Activated T-helper 1 cell treated with anti-CD3 and anti-CD28 coated beads, Interleukin-12 subunit alpha, Interleukin-12 subunit beta, Interleukin-2, Interleukin-4 antibody, amounts not matched to agents 30 ng/mL and 10 ng/mL and 1 ng/mL, durations not matched to agents 14 hours and 24 hours and 36 hours (primary cell): ENCODE measurements around the gene NPM1. TPM values are rescaled to one million over a fixed set of nuclear protein-coding genes. Genes with fewer than 3 reads are reported as not detected.
"Not testable (repeated sequence)": the region's sequence is repeated elsewhere in the genome, so short reads cannot be mapped to it uniquely, and the experiment has no call there.

Experiments
- DNase-seq: peaks from one replicate; pipeline ENCODE4 v3.0.0; 2021; ENCODE audit warnings: low spot score
- H3K27ac Mint-ChIP-seq: one replicate; pipeline ENCODE4 v1.8.0; 2021; ENCODE audit warnings: mild to moderate bottlenecking, mixed read lengths
- H3K27me3 Mint-ChIP-seq: one replicate; pipeline ENCODE4 v1.8.0; 2022; ENCODE audit warnings: mild to moderate bottlenecking, moderate library complexity, mixed read lengths; ENCODE audit not compliant: insufficient read depth
- H3K36me3 Mint-ChIP-seq: one replicate; pipeline ENCODE4 v1.8.0; 2021; ENCODE audit warnings: low read depth, mixed read lengths
- H3K4me1 Mint-ChIP-seq: one replicate; pipeline ENCODE4 v1.8.0; 2021; ENCODE audit warnings: low read depth, mixed read lengths
- H3K4me3 Mint-ChIP-seq: one replicate; pipeline ENCODE4 v1.8.0; 2021; ENCODE audit warnings: mild to moderate bottlenecking, moderate library complexity, mixed read lengths
- H3K9me3 Mint-ChIP-seq: one replicate; pipeline ENCODE4 v1.8.0; 2021; ENCODE audit warnings: mixed read lengths
- intact Hi-C: fragments of 100-400 bp; cut with micrococcal nuclease; formaldehyde crosslinking; loops from one replicate; pipeline ENCODE4 v1.15.1; 2024
- total RNA-seq: library from RNA; stranded (reverse); gene quantifications from 2 replicates; pipeline ENCODE4 v1.2.3, GENCODE V29; 2022

NPM1 gene
- total RNA-seq, 1 donor from 2014 or later = 2,809 TPM

DNA sequence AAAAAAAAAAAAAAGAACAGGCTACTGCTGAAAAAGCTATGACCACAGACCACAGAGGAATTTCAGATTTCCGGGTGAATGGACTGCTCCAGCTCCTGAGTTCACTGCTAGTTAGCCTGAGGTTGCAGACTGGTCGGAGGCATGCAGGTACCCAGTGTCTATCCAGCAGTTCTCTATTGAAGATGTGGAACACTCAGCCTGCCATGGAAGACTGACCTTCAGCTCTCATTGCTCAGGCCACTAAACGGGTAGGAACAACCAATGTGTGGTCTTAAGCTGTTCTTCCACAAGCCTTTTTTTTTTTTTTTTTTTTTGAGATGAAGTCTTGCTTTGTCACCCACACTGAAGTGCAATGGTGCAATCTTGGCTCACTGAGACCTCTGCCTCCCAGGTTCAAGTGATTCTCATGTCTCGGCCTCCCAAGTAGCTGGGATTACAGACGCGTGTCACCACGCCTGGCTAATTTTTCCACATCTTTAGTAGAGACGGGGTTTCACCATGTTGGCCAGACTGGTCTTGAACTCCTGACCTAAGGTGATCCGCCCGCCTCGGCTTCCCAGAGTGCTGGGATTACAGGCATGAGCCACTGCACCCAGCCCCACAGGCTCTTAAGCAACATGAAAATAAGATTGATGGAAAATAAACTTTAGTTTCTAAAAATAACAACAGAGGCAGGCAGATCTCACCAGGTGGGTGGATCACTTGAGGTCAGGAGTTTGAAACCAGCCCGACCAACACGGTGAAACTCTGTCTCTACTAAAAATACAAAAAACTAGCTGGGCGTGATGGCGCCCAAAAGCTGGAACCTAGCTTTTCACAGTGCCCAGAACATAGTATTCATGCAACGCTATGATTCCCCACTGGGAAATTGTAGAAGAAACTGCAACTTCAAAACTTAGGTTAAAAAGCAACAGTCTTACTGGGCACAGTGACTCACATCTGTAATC is 20.0 kb upstream of the NPM1 start:
- Mint-ChIP-seq H3K4me1 (peaks cover 4% of the 10 kb centered on the region), H3K4me3 (no peak overlapping the region), H3K27ac (no peak overlapping the region), H3K9me3 (no peaks in the 10 kb centered on the region), H3K27me3 (peaks cover 7% of the 10 kb centered on the region), H3K36me3 (no peaks in the 10 kb centered on the region)
- intact Hi-C loops = no loop called here
- DNase-seq = no peak

DNA sequence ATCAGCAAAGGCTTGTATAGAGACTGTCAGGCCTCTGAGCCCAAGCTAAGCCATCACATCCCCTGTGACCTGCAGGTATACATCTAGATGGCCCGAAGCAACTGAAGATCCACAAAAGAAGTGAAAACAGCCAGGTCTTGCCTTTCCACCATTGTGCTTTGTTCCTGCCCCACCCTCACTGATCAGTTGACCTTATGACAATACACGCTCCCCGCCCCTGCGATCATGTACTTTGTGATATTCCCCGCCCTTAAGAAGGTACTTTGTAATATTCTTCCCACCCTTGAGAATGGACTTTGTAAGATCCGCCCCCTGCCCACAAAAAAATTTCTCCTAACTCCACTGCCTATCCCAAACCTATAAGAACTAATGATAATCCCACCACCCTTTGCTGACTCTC is 18.6 kb upstream of the NPM1 start:
- no peak overlapping the region for H3K27ac Mint-ChIP-seq
- intact Hi-C loops = no loop called here
- no peaks in the 10 kb centered on the region for H3K36me3 Mint-ChIP-seq
- no peak for DNase-seq
- peaks cover 4% of the 10 kb centered on the region for H3K4me1 Mint-ChIP-seq
- no peaks in the 10 kb centered on the region for H3K9me3 Mint-ChIP-seq
- peaks cover 4% of the 10 kb centered on the region for H3K27me3 Mint-ChIP-seq
- H3K4me3 Mint-ChIP-seq = no peak overlapping the region

DNA sequence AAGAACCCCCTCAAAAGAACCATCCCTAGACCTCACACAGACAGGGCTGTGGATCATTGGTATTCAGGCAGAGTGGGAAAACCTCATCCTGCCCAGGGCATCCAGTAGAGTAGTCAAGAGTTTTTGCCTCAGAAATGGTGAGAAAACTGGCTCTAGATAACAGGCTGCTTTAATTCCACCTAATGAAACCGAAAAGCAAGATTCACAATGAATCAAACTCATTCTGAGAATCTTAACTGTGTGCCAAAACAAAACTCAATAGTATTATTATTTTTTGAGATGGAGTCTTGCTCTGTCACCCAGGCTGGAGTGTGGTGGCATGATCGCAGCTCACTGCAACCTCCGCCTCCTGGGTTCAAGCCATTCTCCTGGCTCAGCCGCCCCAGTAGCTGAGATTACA is 17.8 kb upstream of the NPM1 start:
- DNase-seq = no peak
- intact Hi-C loops = no loop called here

DNA sequence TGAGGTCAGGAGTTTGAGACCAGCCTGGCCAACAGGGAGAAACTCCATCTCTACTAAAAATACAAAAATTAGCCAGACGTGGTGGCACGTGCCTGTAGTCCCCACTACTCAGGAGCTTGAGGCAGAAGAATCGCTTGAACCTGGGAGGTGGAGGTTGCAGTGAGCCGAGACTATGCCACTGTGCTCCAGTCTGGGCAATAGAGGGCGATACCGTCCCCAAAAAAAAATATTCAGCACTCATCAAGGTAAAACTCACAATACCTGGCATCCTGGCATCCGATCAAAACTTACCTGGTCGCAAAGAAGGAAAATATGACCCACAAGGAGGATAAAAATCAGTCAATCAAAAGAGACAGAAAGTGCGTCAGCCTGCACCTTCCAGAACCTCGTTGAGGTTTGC is 16.8 kb upstream of the NPM1 start:
- H3K4me1 Mint-ChIP-seq, H3K4me3 Mint-ChIP-seq, intact Hi-C loops, DNase-seq, H3K9me3 Mint-ChIP-seq, H3K27ac Mint-ChIP-seq, H3K36me3 Mint-ChIP-seq: not testable (repeated sequence)
- H3K27me3 Mint-ChIP-seq = peaks cover 15% of the 10 kb centered on the region

More for the DNA sequence above, 17.8 kb upstream of the NPM1 start:
- peaks cover 6% of the 10 kb centered on the region for H3K27me3 Mint-ChIP-seq
- H3K4me1 Mint-ChIP-seq = peaks cover 4% of the 10 kb centered on the region
- H3K36me3 Mint-ChIP-seq = no peaks in the 10 kb centered on the region
- no peak overlapping the region for H3K4me3 Mint-ChIP-seq
- H3K9me3 Mint-ChIP-seq = no peaks in the 10 kb centered on the region
- no peak overlapping the region for H3K27ac Mint-ChIP-seq

DNA sequence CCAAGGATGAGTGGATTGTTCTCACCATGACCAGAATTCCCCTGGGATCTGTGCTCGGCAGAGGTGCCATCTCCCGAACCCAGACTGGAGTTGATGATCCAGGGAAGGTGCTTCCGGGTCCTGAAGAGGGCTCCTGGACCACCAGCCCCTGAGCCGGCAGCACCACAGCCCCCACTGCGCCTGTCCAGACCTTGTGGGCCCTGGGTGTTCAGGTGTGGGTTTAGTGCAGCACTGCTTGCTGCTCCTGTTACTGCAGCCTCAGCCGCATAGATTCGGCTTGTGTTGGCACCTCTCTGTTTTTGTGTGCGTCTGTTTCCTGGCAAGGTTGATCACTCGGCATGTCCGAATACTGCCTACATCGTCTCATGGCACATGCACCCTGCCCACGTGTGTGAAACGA is 16.3 kb upstream of the NPM1 start:
- Mint-ChIP-seq H3K4me3 (no peak overlapping the region), H3K36me3 (no peaks in the 10 kb centered on the region), H3K27me3 (peaks cover 15% of the 10 kb centered on the region), H3K9me3 (no peaks in the 10 kb centered on the region), H3K27ac (no peak overlapping the region), H3K4me1 (peaks cover 4% of the 10 kb centered on the region)
- intact Hi-C loops = no loop called here
- no peak for DNase-seq

DNA sequence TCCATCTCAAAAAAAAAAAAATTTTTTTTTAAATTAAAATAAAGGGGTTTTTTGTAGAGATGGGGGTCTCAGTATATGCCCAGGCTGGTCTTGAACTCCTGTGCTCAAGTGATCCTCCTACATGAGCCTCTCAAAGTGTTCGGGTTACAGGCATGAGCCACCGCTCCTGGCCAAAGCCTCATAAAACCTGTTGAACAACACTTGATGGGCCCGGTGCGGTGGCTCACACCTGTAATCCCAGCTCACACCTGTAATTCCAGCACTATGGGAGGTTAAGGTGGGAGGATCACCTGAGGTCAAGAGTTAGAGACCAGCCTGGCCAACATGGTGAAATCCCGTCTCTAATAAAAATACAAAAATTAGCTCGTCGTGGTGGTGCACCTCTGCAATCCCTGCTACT is 7.7 kb upstream of the NPM1 start:
- Mint-ChIP-seq H3K27me3 (peaks cover 11% of the 10 kb centered on the region), H3K4me1 (no peaks in the 10 kb centered on the region), H3K27ac (no peak overlapping the region), H3K9me3 (no peaks in the 10 kb centered on the region), H3K4me3 (no peak overlapping the region), H3K36me3 (no peaks in the 10 kb centered on the region)
- no peak for DNase-seq
- intact Hi-C loops = no loop called here

DNA sequence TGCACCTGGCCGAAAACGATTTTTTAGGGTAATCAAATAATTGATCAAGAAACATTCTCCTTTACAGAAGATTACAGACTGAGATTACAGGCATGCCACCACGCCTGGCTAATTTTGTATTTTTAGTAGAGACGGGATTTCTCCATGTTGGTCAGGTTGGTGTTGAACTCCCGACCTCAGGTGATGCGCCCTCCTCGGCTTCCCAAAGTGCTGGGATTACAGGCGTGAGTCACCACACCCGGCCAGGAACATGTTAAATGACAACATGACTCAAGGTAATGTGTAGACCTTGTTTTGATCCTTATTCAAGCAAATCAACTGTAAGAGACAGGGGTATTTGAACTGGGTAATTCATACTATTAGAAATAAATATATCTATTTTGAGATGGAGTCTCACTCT is 3.2 kb upstream of the NPM1 start:
- H3K27ac Mint-ChIP-seq, intact Hi-C loops, H3K27me3 Mint-ChIP-seq, H3K4me3 Mint-ChIP-seq, H3K9me3 Mint-ChIP-seq, DNase-seq: not testable (repeated sequence)
- Mint-ChIP-seq H3K4me1 (peaks cover 18% of the 10 kb centered on the region), H3K36me3 (peaks cover 14% of the 10 kb centered on the region)

DNA sequence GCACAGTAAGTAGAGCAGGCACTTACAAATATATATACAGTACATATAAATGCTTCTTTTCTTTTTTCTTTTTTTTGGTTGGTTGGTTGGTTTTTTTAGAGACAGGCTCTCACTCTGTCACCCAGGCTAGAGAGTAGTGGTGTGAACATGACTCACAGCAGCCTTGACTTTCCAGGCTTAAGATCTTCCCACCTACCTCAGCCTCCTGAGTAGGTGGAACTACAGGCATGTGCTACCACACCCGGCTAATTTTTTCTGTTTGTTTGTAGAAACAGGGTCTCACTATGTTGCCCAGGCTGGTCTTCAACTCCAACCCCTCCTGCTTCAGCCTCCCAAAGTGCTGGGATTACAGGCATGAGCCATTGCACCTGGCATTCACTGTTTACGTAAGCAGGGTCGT is 2.6 kb upstream of the NPM1 start:
- intact Hi-C loops = loop anchor here (5.0 kb wide), 7 partner anchors 802 to 1942 kb away; partner anchors contain the start of genes ATP6V0E1, CREBRF, SPDL1 and STC2
- Mint-ChIP-seq H3K4me1 (peaks cover 24% of the 10 kb centered on the region), H3K36me3 (peaks cover 20% of the 10 kb centered on the region)
- H3K27me3 Mint-ChIP-seq, DNase-seq, H3K9me3 Mint-ChIP-seq, H3K27ac Mint-ChIP-seq, H3K4me3 Mint-ChIP-seq: not testable (repeated sequence)

DNA sequence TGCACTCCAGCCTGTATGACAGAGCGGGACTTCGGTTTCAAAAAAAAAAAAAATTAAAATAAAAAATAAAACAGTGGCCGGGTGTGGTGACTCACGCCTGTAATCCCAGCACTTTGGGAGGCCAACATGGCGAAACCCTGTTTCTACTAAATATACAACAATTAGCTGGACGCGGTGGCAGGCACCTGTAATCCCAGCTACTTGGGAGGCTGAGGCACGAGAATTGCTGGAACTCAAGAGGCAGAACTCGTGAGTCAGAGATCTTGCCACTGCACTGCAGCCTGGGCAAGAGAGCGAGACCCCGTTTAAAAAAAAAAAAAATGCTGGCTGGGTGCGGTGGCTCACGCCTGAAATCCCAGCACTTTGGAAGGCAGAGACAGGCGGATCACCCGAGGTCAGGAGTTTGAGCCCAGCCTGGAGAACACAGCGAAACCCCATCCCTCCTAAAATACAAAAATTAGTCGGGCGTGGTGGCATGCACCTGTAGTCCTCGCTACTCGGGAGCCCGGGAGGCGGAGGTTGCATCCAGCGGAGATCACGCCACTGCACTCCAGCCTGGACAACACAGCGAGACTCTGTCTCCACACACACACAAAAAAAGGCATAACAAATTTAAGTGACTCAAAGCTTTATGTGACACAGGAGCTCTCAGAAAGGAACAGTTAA is 1.5 kb upstream of the NPM1 start:
- H3K36me3 Mint-ChIP-seq = peaks cover 31% of the 10 kb centered on the region
- H3K9me3 Mint-ChIP-seq = no peaks in the 10 kb centered on the region
- peaks cover 35% of the 10 kb centered on the region for H3K4me1 Mint-ChIP-seq
- intact Hi-C loops = loop anchor here (2.0 to 5.0 kb wide), 8 partner anchors 801 to 1941 kb away; partner anchors contain the start of genes ATP6V0E1, BNIP1, CREBRF and SPDL1
- no peak for DNase-seq
- H3K27me3 Mint-ChIP-seq = peaks cover 8% of the 10 kb centered on the region
- peak overlapping the region; percentile 29 for H3K27ac Mint-ChIP-seq
- H3K4me3 Mint-ChIP-seq = peak overlapping the region; percentile 97

DNA sequence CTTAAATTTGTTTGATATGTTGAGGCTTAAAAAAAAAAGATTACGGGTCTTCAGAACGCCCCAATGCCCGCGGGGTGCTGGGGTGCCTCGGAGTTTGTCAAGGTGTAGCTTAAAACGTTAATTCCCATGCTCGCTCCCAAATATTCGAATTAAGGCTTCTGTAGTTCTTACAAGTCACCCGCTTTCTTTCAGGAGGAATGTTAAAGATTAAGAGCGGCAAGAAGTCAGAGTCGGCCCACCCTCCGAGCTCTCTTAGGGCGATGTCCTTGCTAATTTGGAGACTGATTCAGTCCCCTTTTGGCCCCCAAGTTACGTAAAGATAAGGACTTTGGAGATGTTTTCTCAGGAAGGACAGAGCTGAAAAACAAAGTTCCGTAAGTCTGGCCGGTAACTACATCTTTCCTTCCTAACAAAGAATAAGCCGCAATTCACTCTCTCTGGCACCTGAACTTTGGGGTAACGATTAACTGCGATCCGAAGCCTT is 746 bp upstream of the NPM1 start:
- peaks cover 8% of the 10 kb centered on the region for H3K27me3 Mint-ChIP-seq
- peaks cover 39% of the 10 kb centered on the region for H3K4me1 Mint-ChIP-seq
- peaks cover 36% of the 10 kb centered on the region for H3K36me3 Mint-ChIP-seq
- no peaks in the 10 kb centered on the region for H3K9me3 Mint-ChIP-seq
- DNase-seq = no peak
- peak overlapping the region; percentile 98 for H3K27ac Mint-ChIP-seq
- intact Hi-C loops = loop anchor here (1.0 to 5.0 kb wide), 11 partner anchors 520 to 1940 kb away; partner anchors contain the start of genes ATP6V0E1, BNIP1, CREBRF and FBXW11
- H3K4me3 Mint-ChIP-seq = peak overlapping the region; percentile 97

DNA sequence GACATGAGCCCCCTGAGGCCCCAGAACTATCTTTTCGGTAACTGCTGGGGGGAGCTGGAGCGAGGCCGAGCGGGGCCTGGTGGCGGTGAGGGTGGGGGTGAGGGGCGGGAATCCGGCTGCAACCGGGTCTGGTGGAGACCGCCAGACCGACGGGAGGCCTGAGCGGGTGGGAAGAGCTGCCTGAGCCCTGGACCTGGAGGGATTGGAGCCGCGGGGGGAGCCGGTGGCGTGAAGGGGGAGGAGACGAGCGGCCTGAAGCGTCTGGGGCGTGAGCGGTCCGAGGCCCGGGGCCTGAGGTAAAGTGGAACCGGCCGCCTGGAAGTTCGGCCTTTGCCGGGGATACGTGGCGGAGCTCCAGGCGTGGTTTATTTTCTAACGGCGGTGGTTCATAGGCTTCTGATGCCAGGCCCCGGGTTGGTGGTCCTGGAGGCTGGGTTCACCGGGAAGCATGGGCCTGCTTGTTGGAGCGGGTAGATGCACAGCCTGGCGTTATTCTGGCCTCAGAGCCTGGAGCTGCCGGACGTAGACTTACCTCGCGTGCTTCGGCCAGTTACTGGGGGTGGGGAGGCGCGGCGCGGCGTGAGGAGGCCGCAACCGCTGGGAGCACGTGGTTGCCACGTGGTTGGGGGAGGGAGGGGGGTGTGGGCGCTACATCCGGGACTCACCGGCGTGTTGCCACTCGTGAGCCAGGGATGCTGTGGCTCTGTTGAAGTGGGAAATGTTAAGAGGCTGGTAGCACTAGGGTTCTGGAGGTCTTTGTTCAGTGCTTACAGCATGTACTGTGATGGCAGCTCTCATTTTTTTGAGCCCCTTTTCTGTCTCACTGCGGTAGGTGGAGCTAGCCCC is 544 bp downstream of the NPM1 start:
- Mint-ChIP-seq H3K9me3 (no peaks in the 10 kb centered on the region), H3K4me3 (peak overlapping the region; percentile 97), H3K36me3 (peaks cover 49% of the 10 kb centered on the region), H3K27me3 (peaks cover 6% of the 10 kb centered on the region), H3K4me1 (peaks cover 51% of the 10 kb centered on the region), H3K27ac (peak overlapping the region; percentile 98)
- peak; percentile 74 for DNase-seq
- intact Hi-C loops = loop anchor here (1.0 to 5.0 kb wide), 11 partner anchors 519 to 1939 kb away; partner anchors contain the start of genes ATP6V0E1, BNIP1, CREBRF and FBXW11

DNA sequence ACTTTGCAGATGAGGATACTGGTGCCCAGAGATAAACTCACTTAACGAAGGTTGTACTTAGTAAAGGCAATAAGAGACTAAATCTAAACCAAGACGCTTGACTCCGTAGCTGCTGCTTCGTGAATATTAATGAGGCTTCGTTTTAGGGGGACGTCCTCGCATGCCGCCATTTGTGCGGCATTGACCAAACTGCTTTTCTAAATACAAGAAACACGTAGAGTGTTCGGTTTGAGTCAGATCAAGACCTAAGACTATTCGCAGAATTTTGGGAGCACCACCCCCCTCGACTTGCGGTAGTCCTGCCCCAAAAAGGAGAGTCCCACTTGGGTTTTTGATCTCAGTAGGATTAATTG is 1.1 kb downstream of the NPM1 start:
- Mint-ChIP-seq H3K4me3 (peak overlapping the region; percentile 97), H3K27ac (peak overlapping the region; percentile 98), H3K4me1 (peaks cover 56% of the 10 kb centered on the region), H3K9me3 (no peaks in the 10 kb centered on the region), H3K36me3 (peaks cover 54% of the 10 kb centered on the region), H3K27me3 (peaks cover 6% of the 10 kb centered on the region)
- DNase-seq = peak; percentile 21
- intact Hi-C loops = loop anchor here (5.0 kb wide), 7 partner anchors 799 to 1939 kb away; partner anchors contain the start of genes ATP6V0E1, CREBRF, SPDL1 and STC2
